Stomach (tissue), 4 donors: Measurements from ENCODE around the gene GSPT1.

Source experiments
- CTCF ChIP-seq, 7 experiments: fragments of 450-650 bp in 4 of 7; fragments of 200-600 bp in 3 of 7; sonication (generic) in 3 of 7; IDR thresholded peaks; one replicate each; pipeline ENCODE4 v1.5.1; 2016 to 2019; ENCODE audit warnings: antibody characterized with exemption in 7 of 7, control low read depth in 2 of 7, mild to moderate bottlenecking in 1 of 7
- EP300 ChIP-seq: sonication (generic); formaldehyde crosslinking; IDR thresholded peaks from one replicate; pipeline ENCODE4 v1.6.1; 2017; ENCODE audit warnings: antibody characterized with exemption
- POLR2A ChIP-seq, 4 donors: fragments of 450-650 bp; IDR thresholded peaks; one replicate each; pipeline ENCODE4 v1.6.1; 2016; ENCODE audit warnings: antibody characterized with exemption in 4 of 4, control low read depth in 2 of 4, mild to moderate bottlenecking in 1 of 4, moderate library complexity in 1 of 4
- POLR2AphosphoS5 ChIP-seq, 3 donors: sonication (generic); formaldehyde crosslinking; IDR thresholded peaks; one replicate each; pipeline ENCODE4 v1.6.1; 2016; ENCODE audit warnings: antibody characterized with exemption in 3 of 3

- TF ChIP-seq POLR2A (IDR thresholded peaks at IDR 0.05) (no peak), CTCF (IDR thresholded peaks at IDR 0.05) (no peak), EP300 (no peak), POLR2AphosphoS5 (IDR thresholded peaks at IDR 0.05) (no peak)
Measured at GRCh38 chr16:11871193-11871592, 44.6 kb downstream of the GSPT1 start.
